Activated CD4-positive, alpha-beta memory T cell treated with anti-CD3 and anti-CD28 coated beads, Interleukin-2, amount 10 ng/mL, durations not matched to agents 7 days and 5 days (primary cell): Measurements from ENCODE around the gene SAC3D1. TPM values are rescaled to one million over a fixed set of nuclear protein-coding genes. Genes with fewer than 3 reads are reported as not detected.

Experiments used
- CTCF ChIA-PET: fragments of 350-600 bp; sonication (Branson Sonifier 250); formaldehyde crosslinking; loops from one replicate; lab custom pipeline; 2021; ENCODE audit warnings: antibody characterized with exemption, inconsistent platforms; lab: Charles Lee
- POLR2A ChIA-PET: fragments of 350-600 bp; sonication (Branson Sonifier 250); formaldehyde crosslinking; loops from one replicate; lab custom pipeline; 2021; ENCODE audit warnings: antibody characterized with exemption; lab: Charles Lee
- DNase-seq: peaks from one replicate; pipeline ENCODE4 v3.0.0-alpha.2; 2020
- H3K27ac Mint-ChIP-seq: one replicate; pipeline ENCODE4 v1.8.0; 2021; ENCODE audit warnings: mild to moderate bottlenecking, mixed read lengths
- H3K27me3 Mint-ChIP-seq: one replicate; pipeline ENCODE4 v1.8.0; 2021; ENCODE audit warnings: mixed read lengths
- H3K36me3 Mint-ChIP-seq: one replicate; pipeline ENCODE4 v1.8.0; 2021; ENCODE audit warnings: low read depth, mixed read lengths
- H3K4me1 Mint-ChIP-seq: one replicate; pipeline ENCODE4 v1.8.0; 2021; ENCODE audit warnings: mixed read lengths
- H3K4me3 Mint-ChIP-seq: one replicate; pipeline ENCODE4 v1.8.0; 2021; ENCODE audit warnings: mild to moderate bottlenecking, mixed read lengths
- H3K9me3 Mint-ChIP-seq: one replicate; pipeline ENCODE4 v1.8.0; 2021; ENCODE audit warnings: mixed read lengths
- total RNA-seq, 2 experiments: library from RNA; stranded (reverse); gene quantifications; one replicate each; pipeline ENCODE4 v1.2.3, GENCODE V29; 2021

The SAC3D1 gene
- total RNA-seq, 2 experiments from 2014 or later = 24.2 to 24.8 TPM

- Mint-ChIP-seq H3K4me3 (no peak overlapping the region), H3K36me3 (no peaks in the 10 kb centered on the region), H3K27ac (no peak overlapping the region), H3K4me1 (peaks cover 3% of the 10 kb centered on the region), H3K27me3 (no peaks in the 10 kb centered on the region), H3K9me3 (no peaks in the 10 kb centered on the region)
- ChIA-PET POLR2A (interaction anchor here (0.8 kb wide), 1 partner anchor 10 kb away, joined by 3 read pairs; no protein-coding TSS in a partner anchor), CTCF (no interaction called here)
- DNase-seq = no peak
Measured at GRCh38 chr11:65065851-65066250, 24.8 kb downstream of the SAC3D1 start.

- POLR2A ChIA-PET = interaction anchor here (0.8 kb wide), 1 partner anchor 10 kb away, joined by 3 read pairs; no protein-coding TSS in a partner anchor
- CTCF ChIA-PET = no interaction called here
- no peak overlapping the region for H3K4me3 Mint-ChIP-seq
Measured at GRCh38 chr11:65066315-65066714, 25.3 kb downstream of the SAC3D1 start.

GRCh38 chr11:65066805-65067291 is 25.8 kb downstream of the SAC3D1 start:
- ChIA-PET POLR2A (no interaction called here), CTCF (no interaction called here)
- Mint-ChIP-seq H3K4me1 (no peaks in the 10 kb centered on the region), H3K27me3 (no peaks in the 10 kb centered on the region), H3K27ac (no peak overlapping the region), H3K36me3 (no peaks in the 10 kb centered on the region), H3K9me3 (no peaks in the 10 kb centered on the region), H3K4me3 (no peak overlapping the region)
- no peak for DNase-seq

More at GRCh38 chr11:65066315-65066714, 25.3 kb downstream of the SAC3D1 start:
- Mint-ChIP-seq H3K4me1 (no peaks in the 10 kb centered on the region), H3K27ac (no peak overlapping the region), H3K36me3 (no peaks in the 10 kb centered on the region), H3K9me3 (no peaks in the 10 kb centered on the region), H3K27me3 (no peaks in the 10 kb centered on the region)
- DNase-seq = no peak

- ChIA-PET CTCF (no interaction called here), POLR2A (no interaction called here)
- no peak for DNase-seq
- Mint-ChIP-seq H3K27ac (no peak overlapping the region), H3K36me3 (no peaks in the 10 kb centered on the region), H3K4me1 (no peaks in the 10 kb centered on the region), H3K9me3 (no peaks in the 10 kb centered on the region), H3K4me3 (no peak overlapping the region), H3K27me3 (no peaks in the 10 kb centered on the region)
Measured at GRCh38 chr11:65067446-65067845, 26.4 kb downstream of the SAC3D1 start.

- no peak overlapping the region for H3K27ac Mint-ChIP-seq
- POLR2A ChIA-PET = no interaction called here
- H3K4me1 Mint-ChIP-seq = no peaks in the 10 kb centered on the region
- no peak for DNase-seq
- no peaks in the 10 kb centered on the region for H3K27me3 Mint-ChIP-seq
- no peak overlapping the region for H3K4me3 Mint-ChIP-seq
- H3K9me3 Mint-ChIP-seq = no peaks in the 10 kb centered on the region
- no peaks in the 10 kb centered on the region for H3K36me3 Mint-ChIP-seq
- CTCF ChIA-PET = no interaction called here
Measured at GRCh38 chr11:65069217-65069616, 28.2 kb downstream of the SAC3D1 start.

GRCh38 chr11:65071907-65072630 is 31.1 kb downstream of the SAC3D1 start:
- Mint-ChIP-seq H3K4me1 (peaks cover 7% of the 10 kb centered on the region), H3K9me3 (no peaks in the 10 kb centered on the region), H3K27me3 (no peaks in the 10 kb centered on the region), H3K27ac (no peak overlapping the region), H3K4me3 (no peak overlapping the region), H3K36me3 (peaks cover 16% of the 10 kb centered on the region)
- no peak for DNase-seq
- ChIA-PET CTCF (interaction anchor here (1.0 to 1.2 kb wide), 2 partner anchors 39 to 224 kb away, joined by 3 read pairs; no protein-coding TSS in a partner anchor), POLR2A (interaction anchor here (1.5 kb wide), 1 partner anchor 11 kb away, joined by 3 read pairs; no protein-coding TSS in a partner anchor)

GRCh38 chr11:65072631-65072966 is 31.6 kb downstream of the SAC3D1 start:
- Mint-ChIP-seq H3K9me3 (no peaks in the 10 kb centered on the region), H3K36me3 (peaks cover 21% of the 10 kb centered on the region), H3K27me3 (no peaks in the 10 kb centered on the region), H3K4me1 (peaks cover 12% of the 10 kb centered on the region), H3K27ac (no peak overlapping the region), H3K4me3 (no peak overlapping the region)
- no peak for DNase-seq
- CTCF ChIA-PET = interaction anchor here (0.7 to 1.2 kb wide), 4 partner anchors 38 to 229 kb away, joined by 3 to 4 read pairs (median 3); partner anchors contain the start of gene ARL2
- POLR2A ChIA-PET = interaction anchor here (1.5 kb wide), 1 partner anchor 11 kb away, joined by 3 read pairs; no protein-coding TSS in a partner anchor

GRCh38 chr11:65077451-65077850 is 36.4 kb downstream of the SAC3D1 start:
- no peaks in the 10 kb centered on the region for H3K27me3 Mint-ChIP-seq
- no peak overlapping the region for H3K4me3 Mint-ChIP-seq
- POLR2A ChIA-PET = interaction anchor here (1.1 to 3.6 kb wide), 2 partner anchors 29 to 63 kb away, joined by 3 to 10 read pairs; partner anchors contain the start of gene ARL2
- no peaks in the 10 kb centered on the region for H3K9me3 Mint-ChIP-seq
- no peak for DNase-seq
- peaks cover 65% of the 10 kb centered on the region for H3K36me3 Mint-ChIP-seq
- CTCF ChIA-PET = interaction anchor here (1.9 to 2.8 kb wide), 2 partner anchors 37 to 65 kb away, joined by 6 to 13 read pairs; partner anchors contain the start of gene SAC3D1
- no peak overlapping the region for H3K27ac Mint-ChIP-seq
- peaks cover 59% of the 10 kb centered on the region for H3K4me1 Mint-ChIP-seq

GRCh38 chr11:65078151-65078550 is 37.1 kb downstream of the SAC3D1 start:
- Mint-ChIP-seq H3K4me1 (peaks cover 66% of the 10 kb centered on the region), H3K4me3 (peak overlapping the region; percentile 5), H3K27ac (peak overlapping the region; percentile 74), H3K9me3 (no peaks in the 10 kb centered on the region), H3K36me3 (peaks cover 72% of the 10 kb centered on the region), H3K27me3 (no peaks in the 10 kb centered on the region)
- POLR2A ChIA-PET = interaction anchor here (0.5 to 3.6 kb wide), 5 partner anchors 30 to 187 kb away, joined by 3 to 10 read pairs (median 3); partner anchors contain the start of genes ARL2 and SAC3D1
- CTCF ChIA-PET = interaction anchor here (1.9 to 2.8 kb wide), 2 partner anchors 37 to 66 kb away, joined by 6 to 13 read pairs; partner anchors contain the start of gene SAC3D1
- peak; percentile 77 for DNase-seq

- no peak for DNase-seq
- peak overlapping the region; percentile 74 for H3K27ac Mint-ChIP-seq
- peaks cover 80% of the 10 kb centered on the region for H3K36me3 Mint-ChIP-seq
- CTCF ChIA-PET = interaction anchor here (1.9 to 2.8 kb wide), 2 partner anchors 38 to 67 kb away, joined by 6 to 13 read pairs; partner anchors contain the start of gene SAC3D1
- POLR2A ChIA-PET = interaction anchor here (0.5 to 1.5 kb wide), 4 partner anchors 38 to 186 kb away, joined by 3 to 4 read pairs (median 3); partner anchors contain the start of gene SAC3D1
- peak overlapping the region; percentile 4 for H3K4me3 Mint-ChIP-seq
- no peaks in the 10 kb centered on the region for H3K27me3 Mint-ChIP-seq
- peaks cover 68% of the 10 kb centered on the region for H3K4me1 Mint-ChIP-seq
- no peaks in the 10 kb centered on the region for H3K9me3 Mint-ChIP-seq
Measured at GRCh38 chr11:65078786-65079342, 37.9 kb downstream of the SAC3D1 start.

- H3K36me3 Mint-ChIP-seq = peaks cover 75% of the 10 kb centered on the region
- H3K9me3 Mint-ChIP-seq = no peaks in the 10 kb centered on the region
- peak overlapping the region; percentile 88 for H3K27ac Mint-ChIP-seq
- POLR2A ChIA-PET = interaction anchor here (0.7 to 2.4 kb wide), 33 partner anchors 11 to 416 kb away, joined by 3 to 45 read pairs (median 4); partner anchors contain the start of genes ARL2, DPF2, EHD1 and FAU
- H3K27me3 Mint-ChIP-seq = no peaks in the 10 kb centered on the region
- peak overlapping the region; percentile 91 for H3K4me3 Mint-ChIP-seq
- CTCF ChIA-PET = interaction anchor here (0.8 to 2.9 kb wide), 10 partner anchors 8 to 235 kb away, joined by 4 to 16 read pairs (median 4); partner anchors contain the start of genes ARL2, FAU, MRPL49 and SAC3D1
- peaks cover 69% of the 10 kb centered on the region for H3K4me1 Mint-ChIP-seq
- peak; percentile 24 for DNase-seq
Measured at GRCh38 chr11:65083134-65083833, 42.3 kb downstream of the SAC3D1 start.
